GM21367 (cell line): ENCODE results near the gene HEXD.
"Not testable (repeated sequence)": the region's sequence is repeated elsewhere in the genome, so short reads cannot be mapped to it uniquely, and the experiment has no call there.

Source experiments
- ATAC-seq: cut with Tn5 transposase; IDR thresholded peaks from one replicate; pipeline ENCODE4 v1.9.1; 2021; ENCODE audit not compliant: unreplicated experiment

Gene HEXD

GRCh38 chr17:82396601-82397435 lies 21.3 kb upstream of the HEXD start:
- ATAC-seq: no peak

- ATAC-seq: no peak
Measured at GRCh38 chr17:82397449-82398335, 20.5 kb upstream of the HEXD start.

- ATAC-seq: no peak
Measured at GRCh38 chr17:82399041-82399441, 19.1 kb upstream of the HEXD start.

- ATAC-seq: no peak
Measured at GRCh38 chr17:82399601-82400101, 18.5 kb upstream of the HEXD start.

GRCh38 chr17:82400206-82400605 lies 17.9 kb upstream of the HEXD start:
- ATAC-seq: no peak

- no peak for ATAC-seq
Measured at GRCh38 chr17:82400830-82401229, 17.3 kb upstream of the HEXD start.

- ATAC-seq: no peak
Measured at GRCh38 chr17:82402865-82403264, 15.3 kb upstream of the HEXD start.

GRCh38 chr17:82403662-82404660 lies 14.2 kb upstream of the HEXD start:
- no peak for ATAC-seq

- ATAC-seq: no peak
Measured at GRCh38 chr17:82405051-82405450, 13.1 kb upstream of the HEXD start.

GRCh38 chr17:82406131-82406671 lies 11.9 kb upstream of the HEXD start:
- ATAC-seq: no peak

GRCh38 chr17:82407255-82407654 lies 10.9 kb upstream of the HEXD start:
- no peak for ATAC-seq

- no peak for ATAC-seq
Measured at GRCh38 chr17:82408288-82408937, 9.7 kb upstream of the HEXD start.

- ATAC-seq: no peak
Measured at GRCh38 chr17:82408938-82409318, 9.2 kb upstream of the HEXD start.

- no peak for ATAC-seq
Measured at GRCh38 chr17:82410014-82410716, 8.0 kb upstream of the HEXD start.

GRCh38 chr17:82411396-82412053 lies 6.6 kb upstream of the HEXD start:
- no peak for ATAC-seq

GRCh38 chr17:82412081-82412480 lies 6.1 kb upstream of the HEXD start:
- not testable (repeated sequence) for ATAC-seq

- ATAC-seq: no peak
Measured at GRCh38 chr17:82412535-82413520, 5.3 kb upstream of the HEXD start.
